Stimulated activated CD4-positive, alpha-beta T cell treated with anti-CD3 and anti-CD28 coated beads, TNF-alpha, amount 100 ng/mL, for 48 hours (primary cell): ENCODE data around the gene TRAF3IP3.
"Not testable (repeated sequence)": the region's sequence is repeated elsewhere in the genome, so short reads cannot be mapped to it uniquely, and the experiment has no call there.

Experiments
- DNase-seq, 3 donors: peaks; one replicate each; pipeline ENCODE4 v3.0.0-alpha.2; 2020; ENCODE audit warnings: low read depth in 3 of 3

Gene TRAF3IP3

GRCh38 chr1:209769171-209769904 is 13.5 kb downstream of the TRAF3IP3 start:
- DNase-seq = peak; percentile 59 to 70 (median 62)

- DNase-seq = no peak
Measured at GRCh38 chr1:209769971-209770370, 14.1 kb downstream of the TRAF3IP3 start.

- DNase-seq = no peak
Measured at GRCh38 chr1:209770636-209771415, 15.0 kb downstream of the TRAF3IP3 start.

GRCh38 chr1:209772126-209772525 is 16.3 kb downstream of the TRAF3IP3 start:
- no peak for DNase-seq

GRCh38 chr1:209774592-209774991 is 18.7 kb downstream of the TRAF3IP3 start:
- no peak for DNase-seq

- no peak for DNase-seq
Measured at GRCh38 chr1:209775678-209776077, 19.8 kb downstream of the TRAF3IP3 start.

GRCh38 chr1:209777587-209777986 is 21.7 kb downstream of the TRAF3IP3 start:
- DNase-seq = no peak

GRCh38 chr1:209778102-209778501 is 22.2 kb downstream of the TRAF3IP3 start:
- DNase-seq = no peak

GRCh38 chr1:209780268-209780667 is 24.4 kb downstream of the TRAF3IP3 start:
- DNase-seq = no peak

- DNase-seq = no peak
Measured at GRCh38 chr1:209783386-209783785, 27.5 kb downstream of the TRAF3IP3 start.

- DNase-seq = peak; percentile 98 to 100 (median 99)
Measured at GRCh38 chr1:209784265-209785169, 28.7 kb downstream of the TRAF3IP3 start, which contains the start of gene C1orf74. Gene C1orf74, minus strand, starts transcription at chr1:209784559. Its CDS starts 925 bp downstream, at chr1:209783634.

GRCh38 chr1:209785592-209785991 is 29.7 kb downstream of the TRAF3IP3 start:
- no peak for DNase-seq

- no peak for DNase-seq
Measured at GRCh38 chr1:209786146-209786545, 30.3 kb downstream of the TRAF3IP3 start.

- no peak for DNase-seq
Measured at GRCh38 chr1:209787551-209787950, 31.7 kb downstream of the TRAF3IP3 start.

GRCh38 chr1:209789245-209789644 is 33.4 kb downstream of the TRAF3IP3 start:
- DNase-seq = no peak

- DNase-seq = no peak
Measured at GRCh38 chr1:209790286-209791193, 34.7 kb downstream of the TRAF3IP3 start.

GRCh38 chr1:209791920-209792319 is 36.1 kb downstream of the TRAF3IP3 start:
- no peak for DNase-seq

- DNase-seq = not testable (repeated sequence)
Measured at GRCh38 chr1:209793711-209794110, 37.9 kb downstream of the TRAF3IP3 start.

- no peak for DNase-seq
Measured at GRCh38 chr1:209797978-209798639, 42.3 kb downstream of the TRAF3IP3 start.
